ENCODE results near the gene PSMG1. TPM values are rescaled to one million over a fixed set of nuclear protein-coding genes. Genes with fewer than 3 reads are reported as not detected.

PSMG1 gene
- total RNA-seq, 1 donor from 2014 or later: 25.4 TPM

DNA sequence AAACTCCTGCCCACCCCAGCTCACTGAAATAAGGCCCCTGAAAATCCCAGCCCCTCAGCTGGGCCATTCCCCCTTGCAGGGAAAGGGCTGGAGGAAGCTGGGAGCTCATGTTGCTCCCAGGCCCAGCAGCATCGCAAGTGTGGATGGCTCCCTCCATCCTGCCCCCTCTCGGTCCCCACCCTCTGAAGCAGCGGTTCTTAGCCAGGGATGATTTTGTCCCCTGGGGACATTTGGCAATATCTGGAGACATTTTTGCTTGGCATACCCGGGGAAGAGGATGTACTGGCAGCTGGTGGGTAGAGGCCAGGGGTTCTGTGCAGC lies 56.8 kb downstream of the PSMG1 start:
- Histone ChIP-seq H3K4me1 (no peaks in the 10 kb centered on the region), H3K27me3 (no peaks in the 10 kb centered on the region), H3K9me3 (peaks cover 0 to 21% of the 10 kb centered on the region in 2 donors), H3K4me3 (no peak overlapping the region), H3K27ac (no peak overlapping the region), H3K36me3 (no peaks in the 10 kb centered on the region)
- no peak for DNase-seq (ENCODE audit: low spot score in 2 of 2)
- intact Hi-C loops (cut with DNase I): loop anchor here (1.0 to 10.0 kb wide), 3 partner anchors 202 to 392 kb away; partner anchors contain the start of gene ETS2
- TF ChIP-seq, protein P1, sequence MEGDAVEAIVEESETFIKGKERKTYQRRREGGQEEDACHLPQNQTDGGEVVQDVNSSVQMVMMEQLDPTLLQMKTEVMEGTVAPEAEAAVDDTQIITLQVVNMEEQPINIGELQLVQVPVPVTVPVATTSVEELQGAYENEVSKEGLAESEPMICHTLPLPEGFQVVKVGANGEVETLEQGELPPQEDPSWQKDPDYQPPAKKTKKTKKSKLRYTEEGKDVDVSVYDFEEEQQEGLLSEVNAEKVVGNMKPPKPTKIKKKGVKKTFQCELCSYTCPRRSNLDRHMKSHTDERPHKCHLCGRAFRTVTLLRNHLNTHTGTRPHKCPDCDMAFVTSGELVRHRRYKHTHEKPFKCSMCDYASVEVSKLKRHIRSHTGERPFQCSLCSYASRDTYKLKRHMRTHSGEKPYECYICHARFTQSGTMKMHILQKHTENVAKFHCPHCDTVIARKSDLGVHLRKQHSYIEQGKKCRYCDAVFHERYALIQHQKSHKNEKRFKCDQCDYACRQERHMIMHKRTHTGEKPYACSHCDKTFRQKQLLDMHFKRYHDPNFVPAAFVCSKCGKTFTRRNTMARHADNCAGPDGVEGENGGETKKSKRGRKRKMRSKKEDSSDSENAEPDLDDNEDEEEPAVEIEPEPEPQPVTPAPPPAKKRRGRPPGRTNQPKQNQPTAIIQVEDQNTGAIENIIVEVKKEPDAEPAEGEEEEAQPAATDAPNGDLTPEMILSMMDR (IDR thresholded peaks at IDR 0.05): no peak

DNA sequence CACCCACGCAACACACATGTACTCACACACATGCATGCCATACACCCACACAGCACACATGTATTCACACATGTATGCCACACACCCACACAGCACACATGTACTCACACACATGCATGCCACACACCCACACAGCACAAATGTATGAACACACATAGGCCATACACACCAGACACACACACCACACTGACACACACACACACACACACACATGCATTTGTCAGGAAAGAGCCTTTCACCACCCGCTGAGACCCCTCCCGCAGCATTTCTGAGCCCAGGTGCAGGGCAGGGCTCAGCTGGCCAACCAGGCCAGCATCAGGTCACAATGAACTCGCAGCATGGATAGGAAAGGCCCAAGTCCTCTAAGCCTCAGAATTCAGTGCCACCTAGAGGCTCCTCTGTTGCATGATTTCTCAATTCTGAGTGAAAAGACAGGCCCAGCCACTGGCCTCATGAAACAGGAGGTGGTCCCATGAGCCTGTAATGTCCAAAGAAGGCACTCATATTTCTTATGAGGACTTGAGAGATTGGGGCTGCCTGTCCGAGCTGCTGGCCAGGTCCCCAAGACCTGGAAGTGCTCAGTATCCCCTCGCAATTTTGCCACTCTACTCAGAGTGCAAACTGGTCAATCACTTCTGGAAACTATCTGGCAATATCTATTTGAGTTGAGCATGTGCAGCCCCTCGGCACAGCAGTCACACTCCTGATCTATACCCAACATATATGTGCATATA lies 57.3 kb downstream of the PSMG1 start:
- H3K27ac ChIP-seq: peak overlapping the region in 1 of 2 donors; percentile 81
- TF ChIP-seq, protein P1 (IDR thresholded peaks at IDR 0.05): peak; percentile 54 to 79 (median 76)

More for the DNA sequence above, 57.3 kb downstream of the PSMG1 start:
- Histone ChIP-seq H3K36me3 (no peaks in the 10 kb centered on the region), H3K27me3 (no peaks in the 10 kb centered on the region), H3K9me3 (peaks cover 0 to 21% of the 10 kb centered on the region in 2 donors), H3K4me1 (no peaks in the 10 kb centered on the region), H3K4me3 (no peak overlapping the region)
- intact Hi-C loops (cut with DNase I): loop anchor here (1.0 to 10.0 kb wide), 3 partner anchors 201 to 392 kb away; partner anchors contain the start of gene ETS2
- peak in 1 of 2 donors; percentile 84 for DNase-seq (ENCODE audit: low spot score in 2 of 2)

Other genes starting within 250 kb of the PSMG1 start
- gene BRWD1, start 130.2 kb upstream of the PSMG1 start, total RNA-seq: 15.4 TPM
- 22.7 TPM for gene HMGN1, start 165.6 kb upstream of the PSMG1 start, total RNA-seq